NCI-H2107 treated with DMSO at 0.1 percent for 48 hours (cell line): ENCODE measurements around the gene ZNF823.
A peak's percentile ranks its signal among the peaks of the same experiment; 100 is the strongest.

ENCODE experiments used
- DNase-seq: peaks from one replicate; lab custom pipeline; 2025; ENCODE audit not compliant: unreplicated experiment; lab: John Stamatoyannopoulos, UW

The ZNF823 gene

DNA sequence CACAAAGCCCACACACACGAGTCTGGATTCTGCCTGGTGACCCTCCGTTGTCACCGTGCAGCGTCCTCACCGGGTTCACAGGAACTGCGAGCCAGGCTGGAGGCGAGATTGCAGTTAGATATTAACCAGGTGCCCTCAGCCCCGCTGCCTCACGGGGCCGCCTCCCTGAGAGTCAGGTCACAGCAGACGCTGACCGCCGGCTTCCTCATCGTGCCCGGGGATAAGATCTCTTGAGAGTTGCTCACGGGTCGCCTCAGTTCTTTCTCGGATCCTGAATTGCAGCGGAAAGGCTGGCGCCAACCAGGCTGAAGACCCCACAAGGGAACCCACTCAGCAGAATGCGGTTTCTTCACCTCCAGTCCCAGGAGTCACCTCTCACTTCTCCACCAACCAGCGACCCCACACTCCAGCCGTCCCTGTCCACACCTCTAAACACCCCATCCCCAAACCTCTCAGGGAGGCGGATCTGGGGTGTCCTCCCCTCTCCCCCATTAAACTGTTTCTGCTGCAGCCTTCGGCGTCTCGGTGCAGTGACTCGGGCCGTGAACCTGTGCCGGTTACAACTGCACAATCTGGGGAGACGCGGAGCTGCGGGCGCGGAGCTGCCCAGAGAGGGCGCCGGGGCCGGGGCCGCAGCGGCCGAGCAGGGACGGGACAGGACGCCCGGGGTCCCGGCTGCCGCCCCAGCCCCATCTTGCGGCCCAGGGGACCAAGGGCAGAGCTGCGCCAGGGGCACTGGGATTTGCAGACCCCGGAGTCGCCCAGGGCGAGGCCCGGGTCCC lies 591 bp downstream of the ZNF823 start:
- no peak for DNase-seq

DNA sequence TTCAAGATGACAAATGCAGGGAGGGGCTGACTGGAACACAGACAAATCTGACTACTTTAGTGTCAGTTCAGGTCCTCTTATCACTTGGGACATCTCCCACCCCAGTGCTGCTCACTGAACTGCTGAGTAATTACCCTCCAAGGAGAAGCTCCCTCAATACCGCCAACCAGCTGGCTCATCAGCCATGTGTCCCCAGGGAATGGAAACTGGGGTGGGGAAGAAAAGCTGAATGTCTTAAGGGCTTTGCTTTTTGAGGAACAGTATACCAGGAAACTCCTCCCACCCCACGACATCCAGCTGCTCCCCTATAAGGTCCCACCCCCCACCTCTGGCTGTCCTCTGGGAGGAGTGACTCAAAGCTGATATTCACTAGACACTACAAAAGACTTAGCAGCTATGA lies 2.0 kb downstream of the ZNF823 start:
- DNase-seq = no peak

DNA sequence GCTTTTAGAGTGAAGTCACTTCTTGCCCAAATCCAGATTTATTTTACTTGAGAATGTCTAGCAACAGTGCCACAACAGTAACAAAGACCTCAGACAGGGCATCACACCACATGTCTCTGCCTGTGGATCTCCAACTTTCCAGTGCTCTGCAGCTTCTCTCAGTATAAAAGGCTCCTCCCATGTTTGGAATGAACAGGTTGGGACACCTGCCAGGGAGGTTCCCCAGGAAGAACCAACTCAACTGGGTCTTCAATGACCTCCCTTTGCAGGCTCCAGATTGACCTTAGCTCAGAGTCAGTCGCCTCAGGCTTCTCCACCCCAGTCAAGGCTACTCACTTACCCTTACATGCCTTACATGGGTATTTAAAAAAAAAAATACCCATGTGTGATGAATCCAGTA lies 3.4 kb downstream of the ZNF823 start:
- DNase-seq = no peak

DNA sequence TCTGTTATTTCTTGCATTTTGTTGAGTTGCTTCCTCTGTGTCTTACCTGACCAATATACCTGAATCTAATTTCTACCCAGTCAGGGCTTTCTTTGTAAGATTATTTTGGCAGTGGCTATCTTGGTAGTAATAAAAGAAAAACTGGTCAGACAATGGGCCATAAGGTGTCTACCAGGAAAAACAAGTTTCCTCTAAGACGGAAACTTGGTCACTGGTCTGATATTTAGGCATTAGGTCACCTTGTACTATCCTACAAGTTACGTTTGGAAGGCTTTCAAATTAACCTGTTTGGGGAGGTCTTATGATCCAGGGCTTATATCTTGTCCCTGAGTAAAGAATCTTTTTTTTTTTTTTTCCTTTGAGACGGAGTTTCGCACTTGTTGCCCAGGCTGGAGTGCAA lies 9.2 kb downstream of the ZNF823 start:
- no peak for DNase-seq

DNA sequence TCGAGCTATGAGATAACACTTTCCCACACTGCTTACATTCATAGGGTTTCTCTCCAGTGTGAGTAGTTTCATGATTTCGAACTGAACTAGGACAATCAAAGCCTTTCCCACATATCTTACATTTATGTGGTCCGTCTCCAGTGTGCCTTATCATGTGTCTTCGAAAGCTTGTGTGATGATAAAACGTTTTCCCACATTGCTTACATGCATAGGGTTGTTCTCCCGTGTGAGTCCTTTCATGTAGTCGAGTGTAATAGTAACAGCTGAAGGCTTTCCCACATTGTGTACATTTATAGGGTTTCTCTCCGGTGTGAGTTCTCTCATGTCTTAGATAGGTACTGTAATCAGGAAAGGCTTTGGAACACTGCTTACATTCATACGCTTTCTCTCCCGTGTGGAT lies 16.3 kb downstream of the ZNF823 start:
- DNase-seq = no peak

DNA sequence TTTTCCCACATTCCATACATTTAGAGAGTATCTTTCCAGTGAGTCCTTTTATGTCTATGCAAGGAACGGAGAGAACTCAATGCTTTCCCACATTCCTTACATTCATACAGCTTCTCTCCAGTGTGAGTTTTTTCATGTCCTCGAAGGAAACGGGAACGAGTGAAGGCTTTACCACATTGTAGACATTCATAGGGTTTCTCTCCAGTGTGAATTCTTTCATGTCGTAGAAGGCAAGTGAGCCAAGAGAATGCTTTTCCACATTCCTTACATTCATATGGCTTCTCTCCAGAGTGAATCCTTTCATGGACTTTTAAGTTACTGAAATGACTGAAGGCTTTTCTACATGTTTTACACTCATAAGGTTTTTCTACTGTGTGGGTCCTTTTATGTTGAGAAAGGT lies 17.1 kb downstream of the ZNF823 start:
- DNase-seq = no peak

DNA sequence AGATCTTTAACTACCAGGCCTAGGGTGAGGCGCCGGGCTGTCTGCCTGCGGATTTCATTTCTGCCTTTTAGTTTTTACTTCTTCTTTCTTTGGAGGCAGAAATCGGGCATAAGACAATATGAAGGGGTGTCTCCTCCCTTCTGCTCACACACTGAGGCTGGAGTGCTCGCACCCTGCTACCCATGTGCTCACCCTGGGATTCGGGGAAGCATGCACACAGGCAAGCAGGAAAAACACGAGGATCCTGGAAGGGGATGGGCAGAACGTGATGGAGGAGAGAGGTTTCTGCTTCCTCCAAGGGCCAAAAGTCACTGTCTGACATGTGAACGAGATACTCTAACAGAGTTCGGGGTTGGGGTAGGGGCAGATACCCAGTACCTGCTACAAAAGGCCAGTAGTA lies 28.4 kb downstream of the ZNF823 start:
- DNase-seq = no peak

DNA sequence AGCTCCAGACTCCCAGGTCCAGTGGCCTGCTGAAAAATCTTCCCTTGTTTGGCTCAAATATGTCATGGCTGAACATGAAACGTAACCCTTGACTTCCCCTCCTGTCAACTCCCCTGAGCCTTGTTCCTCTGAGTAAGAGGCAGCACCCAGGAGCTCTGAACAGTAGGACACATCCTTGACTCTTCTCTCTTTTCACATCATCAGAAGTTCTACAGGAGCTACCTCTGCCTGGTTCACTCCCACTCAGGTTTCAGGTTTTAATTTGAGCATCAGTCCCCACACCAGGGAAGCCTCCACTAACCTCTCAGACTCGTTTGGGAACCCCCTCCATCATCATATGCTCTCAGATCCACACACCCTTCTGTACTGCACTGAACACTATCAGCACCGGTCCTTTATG lies 30.3 kb downstream of the ZNF823 start:
- DNase-seq = no peak

DNA sequence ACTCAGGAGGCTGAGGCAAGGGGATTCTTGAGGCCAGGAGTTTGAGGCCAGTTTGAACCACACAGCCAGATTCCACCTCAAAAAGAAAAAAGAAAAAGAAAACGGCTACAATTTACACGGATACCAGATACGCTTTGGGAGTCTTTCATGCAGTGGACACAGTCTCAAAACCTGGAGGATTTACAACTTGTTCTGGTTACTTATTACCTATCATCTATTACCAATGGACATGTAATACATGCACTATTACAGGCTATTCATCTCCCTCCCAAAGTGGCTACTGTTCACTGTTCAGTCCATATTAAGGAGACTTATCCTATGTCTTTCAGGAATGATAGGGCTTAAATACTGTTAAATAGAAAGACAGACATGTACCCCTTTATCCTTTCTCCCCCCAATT lies 33.3 kb downstream of the ZNF823 start:
- no peak for DNase-seq

DNA sequence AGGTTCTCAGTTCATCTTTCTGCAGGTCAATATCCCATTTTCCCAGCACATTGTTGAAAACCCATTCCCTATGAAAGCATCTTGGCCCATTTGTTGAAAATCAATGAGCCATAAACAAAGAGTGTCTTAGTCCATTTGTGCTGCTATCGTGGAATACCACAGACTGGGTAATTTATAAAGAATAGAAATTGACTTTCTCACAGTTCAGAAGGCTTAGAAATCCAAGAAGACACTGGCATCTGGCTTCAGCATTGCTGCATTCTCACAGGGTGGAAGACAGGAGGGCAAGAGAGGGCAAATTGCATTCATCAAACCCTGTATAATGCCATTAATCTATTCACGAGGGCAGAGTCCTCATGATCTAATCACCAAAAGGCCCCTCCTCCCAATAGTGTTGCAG lies 34.1 kb downstream of the ZNF823 start:
- DNase-seq = no peak

DNA sequence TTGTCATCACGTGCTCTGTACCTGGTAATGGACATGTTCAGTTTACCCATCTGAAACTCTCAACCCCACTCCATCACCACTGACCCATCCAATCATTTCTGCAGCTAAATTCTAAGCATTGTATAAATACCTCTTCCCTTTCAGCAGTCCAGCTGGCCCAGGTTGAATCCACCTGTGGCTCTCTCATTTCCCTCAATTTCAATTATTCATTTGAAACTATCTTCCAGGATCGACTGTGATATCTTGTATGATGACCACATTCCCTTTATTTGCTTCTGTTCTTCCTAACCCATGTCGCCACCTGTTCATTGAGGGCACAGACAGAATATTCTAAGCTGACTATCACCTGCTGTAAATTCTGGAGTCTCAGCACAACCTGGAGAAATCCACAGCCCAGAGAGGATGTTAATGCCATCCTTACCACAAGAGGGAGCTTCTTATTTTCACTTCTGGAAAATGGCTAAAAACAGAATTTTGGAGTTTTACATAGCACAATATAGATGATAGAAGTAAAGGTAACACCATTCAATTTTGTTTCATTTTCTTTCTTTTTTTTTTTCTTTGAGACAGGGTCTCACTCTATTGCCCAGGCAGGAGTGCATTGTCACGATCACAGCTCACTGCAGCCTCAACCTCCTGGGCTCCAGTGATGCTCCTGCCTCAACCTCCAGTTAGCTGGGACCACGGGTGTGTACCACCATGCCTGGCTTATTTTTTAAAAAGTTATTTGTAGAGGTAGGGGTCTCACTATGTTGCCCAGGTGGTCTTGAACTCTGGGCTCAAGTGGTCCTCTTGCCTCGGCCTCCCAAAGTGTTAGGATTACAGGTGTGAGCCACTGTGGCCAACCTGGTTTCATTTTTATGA lies 38.6 kb downstream of the ZNF823 start:
- peak; percentile 5 for DNase-seq

DNA sequence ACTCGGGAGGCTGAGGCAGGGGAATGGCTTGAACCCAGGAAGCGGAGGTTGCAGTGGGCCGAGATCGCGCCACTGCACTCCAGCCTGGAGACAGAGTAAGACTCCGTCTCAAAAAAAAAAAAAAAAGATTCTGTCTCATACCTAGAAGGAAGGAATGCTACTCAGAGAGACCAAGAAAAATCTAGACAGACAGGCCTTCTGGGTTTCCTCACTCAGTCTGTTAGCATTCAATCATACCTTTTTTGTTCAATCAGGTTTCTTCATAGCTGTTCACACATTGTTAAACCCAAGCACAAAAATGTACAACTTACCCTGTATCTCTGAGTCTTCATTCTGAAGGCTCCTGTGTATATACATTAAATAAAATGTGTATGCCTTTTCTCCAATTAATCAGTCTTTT lies 40.5 kb downstream of the ZNF823 start:
- no peak for DNase-seq

DNA sequence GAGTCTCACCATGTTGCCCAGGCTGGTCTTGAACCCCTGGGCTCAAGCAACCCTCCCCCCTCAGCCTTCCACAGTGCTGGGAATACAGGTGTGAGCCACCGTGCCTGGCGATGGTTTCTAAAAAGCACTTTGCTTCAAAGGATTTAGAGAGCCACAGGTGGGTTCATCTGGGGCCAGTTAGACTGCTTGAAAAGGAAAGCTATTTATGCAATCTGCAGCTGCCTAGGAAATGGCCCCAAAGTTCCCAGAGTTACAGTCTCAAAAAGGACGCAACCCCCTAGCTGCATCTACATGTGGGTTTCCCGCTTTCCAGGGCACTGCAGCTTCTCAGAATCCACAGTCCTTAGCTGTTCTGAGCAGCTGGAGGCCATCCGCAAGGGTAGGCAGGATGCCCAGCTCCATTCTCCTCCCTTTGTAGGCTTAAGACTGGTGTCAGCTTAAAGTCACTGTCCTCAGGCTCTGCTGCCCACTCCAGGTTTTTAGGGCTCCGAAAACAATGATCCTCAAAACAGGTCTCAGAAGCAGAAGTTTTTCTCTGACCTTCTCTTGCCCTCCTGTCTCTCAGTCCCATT lies 41.4 kb downstream of the ZNF823 start:
- DNase-seq = no peak

DNA sequence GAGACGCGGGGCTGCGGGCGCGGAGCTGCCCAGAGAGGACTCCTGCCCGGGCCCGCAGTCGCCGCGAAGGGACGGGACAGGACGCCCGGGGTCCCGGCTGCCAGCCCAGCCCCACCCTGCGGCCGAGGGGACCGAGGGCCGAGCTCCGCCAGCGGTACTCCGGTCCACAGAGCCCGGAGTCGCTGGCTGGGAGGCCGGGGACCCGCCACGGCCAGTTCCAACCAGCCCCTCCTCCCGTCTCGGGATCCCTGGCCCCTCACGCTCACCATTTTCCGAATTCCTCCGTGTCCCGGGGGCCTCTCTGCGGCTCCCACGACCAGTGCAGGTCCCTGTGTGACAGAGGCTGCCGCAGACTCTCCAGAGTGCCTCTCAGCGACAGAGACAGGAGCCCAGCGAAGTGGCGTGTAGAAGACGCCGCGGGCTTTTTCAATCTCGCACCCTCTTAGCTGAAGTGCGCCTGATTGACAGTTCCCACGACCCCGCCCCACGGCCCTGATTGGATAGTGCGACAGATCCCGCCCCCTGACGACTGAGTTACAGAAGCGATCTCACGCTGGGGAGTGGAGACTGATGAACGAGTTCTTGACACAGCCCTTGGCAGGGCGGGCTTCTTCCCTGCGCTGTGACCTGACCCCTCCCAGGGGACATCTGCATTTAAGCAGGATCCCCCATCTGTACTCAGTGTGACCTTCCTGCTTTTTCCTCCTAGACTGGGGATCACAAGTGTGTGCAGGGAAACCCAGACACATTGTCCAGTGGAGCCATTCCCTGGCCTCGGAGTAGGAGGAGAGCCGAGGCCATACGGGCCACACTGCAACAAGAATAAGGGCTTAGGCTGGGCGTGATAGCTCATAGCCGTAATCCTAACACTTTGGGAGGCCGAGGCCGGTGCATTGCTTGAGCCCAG lies 44.0 kb downstream of the ZNF823 start:
- DNase-seq = peak; percentile 42

DNA sequence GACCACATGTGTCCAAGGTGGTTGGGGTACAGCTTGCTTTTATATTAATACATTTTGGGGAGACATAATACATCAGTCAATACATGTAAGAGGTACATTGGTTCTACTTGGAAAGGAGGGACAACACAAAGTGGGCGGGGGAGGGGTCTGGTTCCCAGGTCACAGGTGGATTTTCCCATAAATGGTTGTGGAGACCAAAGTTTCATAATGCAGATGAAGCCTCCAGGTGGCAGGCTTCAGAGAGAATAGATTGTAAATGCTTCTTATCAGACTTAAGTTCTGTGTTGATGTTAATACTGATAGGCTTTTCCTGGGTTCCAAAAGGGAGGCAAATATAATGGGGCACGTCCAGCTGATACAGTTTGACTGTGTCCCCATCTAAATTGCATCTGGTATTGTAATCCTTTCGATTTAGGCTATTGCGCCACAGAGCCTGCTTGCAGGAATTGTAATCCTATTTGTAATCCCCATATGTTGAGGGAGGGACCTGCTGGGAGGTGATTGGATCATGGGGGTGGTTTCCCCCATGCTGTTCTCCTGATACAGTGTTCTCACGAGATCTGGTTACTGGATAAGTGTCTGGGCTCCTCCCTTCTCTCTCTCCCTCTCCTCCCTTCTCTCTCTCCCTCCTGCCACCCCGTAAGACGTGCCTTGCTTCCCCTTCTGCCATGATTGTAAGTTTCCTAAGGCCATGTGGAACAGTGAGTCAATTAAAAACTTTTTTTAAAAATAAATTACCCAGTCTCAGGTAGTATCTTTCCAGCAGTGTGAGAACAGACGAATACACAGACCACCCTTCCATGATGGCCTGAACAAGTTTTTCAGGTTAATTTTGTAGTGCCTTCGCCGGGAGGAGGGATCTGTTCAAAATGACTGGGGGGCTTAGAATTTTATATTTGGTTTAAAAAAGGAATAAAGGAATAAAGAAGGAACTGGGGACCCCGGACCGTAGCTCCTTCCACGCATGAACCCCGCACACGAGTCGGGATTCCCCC lies 44.9 kb downstream of the ZNF823 start:
- no peak for DNase-seq

DNA sequence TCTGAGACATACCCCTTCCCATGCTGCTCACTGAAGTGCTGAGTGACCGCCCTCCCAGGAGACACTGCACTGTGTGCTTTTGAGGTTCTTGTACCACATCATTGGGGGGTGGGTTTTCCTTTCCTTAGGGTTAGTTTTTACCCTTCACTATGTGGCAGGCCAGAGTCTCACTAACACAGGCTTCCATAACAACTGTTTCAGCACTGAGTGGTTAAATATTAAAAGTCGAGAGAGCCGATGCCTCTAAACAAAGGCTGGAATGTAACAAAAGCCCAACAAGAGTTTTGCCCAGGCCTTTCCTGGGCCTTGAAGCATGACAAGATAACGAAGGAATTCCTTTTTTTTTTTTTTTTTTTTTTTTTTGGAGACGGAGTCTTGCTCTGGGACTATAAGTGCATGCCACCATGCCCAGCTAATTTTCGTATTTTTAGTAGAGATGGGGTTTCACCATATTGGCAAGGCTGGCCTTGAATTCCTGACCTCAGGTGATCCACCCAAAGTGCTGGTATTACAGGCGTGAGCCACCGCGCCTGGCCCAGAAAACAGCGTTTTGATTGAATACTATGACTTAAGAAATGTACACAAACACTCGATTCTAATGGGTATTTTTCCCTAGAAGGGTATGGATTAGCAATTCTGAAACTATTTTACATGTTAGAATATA lies 46.5 kb downstream of the ZNF823 start:
- DNase-seq = no peak

DNA sequence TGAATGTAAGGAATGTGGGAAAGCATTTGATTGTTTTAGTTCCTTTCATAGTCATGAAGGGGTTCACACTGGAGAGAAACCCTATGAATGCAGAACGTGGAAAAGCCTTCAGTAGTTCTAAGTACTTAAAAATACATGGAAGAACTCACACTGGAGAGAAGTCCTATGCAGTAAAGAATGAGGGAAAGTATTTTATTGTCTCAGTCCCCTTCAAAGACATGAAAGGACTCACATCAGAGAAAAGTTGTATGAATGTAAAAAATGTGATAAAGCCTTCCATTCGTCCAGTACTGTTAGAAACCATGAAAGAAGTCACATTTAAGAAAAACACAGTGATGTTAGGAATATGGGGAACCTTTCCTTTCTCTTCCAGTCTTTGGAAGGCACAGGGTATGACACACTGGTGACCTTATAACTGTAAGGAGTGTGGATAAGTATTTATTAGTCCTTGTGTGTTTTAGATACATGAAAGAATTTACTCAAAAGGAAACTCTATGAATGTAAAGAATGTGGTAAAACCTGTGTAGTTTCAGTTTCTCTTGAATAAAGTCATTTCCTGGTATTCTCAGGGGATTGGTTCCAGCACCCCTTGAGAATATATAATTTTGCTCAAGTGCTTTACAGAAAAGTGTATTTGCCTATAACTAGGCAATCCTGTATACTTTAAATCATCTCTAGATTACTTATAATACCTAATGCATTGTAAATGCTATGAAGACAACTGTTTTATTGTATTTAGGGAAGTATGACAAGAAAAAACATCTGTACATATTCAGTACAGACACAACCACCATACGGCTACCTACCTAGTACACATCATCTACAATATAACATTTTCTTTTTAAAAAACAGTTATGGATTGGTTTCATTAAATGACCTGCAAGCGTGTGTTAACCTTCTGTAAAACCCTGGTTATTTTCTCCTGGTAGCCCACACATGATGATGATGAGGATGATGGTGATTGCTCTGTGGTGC lies 52.8 kb downstream of the ZNF823 start:
- no peak for DNase-seq

DNA sequence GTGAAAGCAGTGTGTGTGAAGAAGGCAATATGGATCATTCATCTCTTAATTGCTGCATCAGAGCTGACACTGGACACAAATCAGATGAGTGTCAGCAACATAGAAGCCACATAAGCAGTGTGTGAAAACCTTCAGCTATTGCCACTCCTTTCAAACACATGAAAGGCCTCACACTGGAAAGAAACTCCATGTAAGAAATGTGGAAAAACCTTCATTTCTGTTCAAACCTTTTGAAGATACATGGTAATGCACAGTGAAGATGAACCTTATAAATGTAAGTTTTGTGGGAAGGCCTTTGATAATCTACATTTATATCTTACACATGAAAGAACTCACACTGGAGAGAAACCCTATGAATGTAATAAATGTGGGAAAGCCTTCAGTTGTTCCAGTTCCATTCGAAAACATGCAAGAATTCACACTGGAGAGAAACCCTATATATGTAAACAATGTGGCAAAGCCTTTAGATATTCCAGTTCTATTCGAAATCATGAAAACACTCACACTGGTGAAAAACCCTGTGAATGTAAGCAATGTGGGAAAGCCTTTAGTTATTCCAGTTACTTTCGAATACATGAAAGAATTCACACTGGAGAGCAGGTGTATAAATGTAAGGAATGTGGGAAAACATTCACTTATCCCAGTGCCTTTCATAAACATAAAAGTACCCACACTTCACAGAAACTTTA lies 53.6 kb downstream of the ZNF823 start:
- DNase-seq = no peak
